H4 (cell line): Measurements from ENCODE around the gene KCNC2. TPM values are rescaled to one million over a fixed set of nuclear protein-coding genes. Genes with fewer than 3 reads are reported as not detected.

Experiments
- DNase-seq: peaks from one replicate; pipeline ENCODE4 v3.0.0-alpha.2; 2015; ENCODE audit warnings: low spot score
- total RNA-seq: library from RNA; depleted of rRNA; stranded (reverse); fragments of >200 nt; shearing (Covaris generic); gene quantifications from 2 replicates; pipeline ENCODE4 v1.2.3, GENCODE V29; 2014; rRNA removed

The KCNC2 gene
- total RNA-seq, 1 experiment from 2014 or later: not detected

GRCh38 chr12:75058228-75058627 is 151.4 kb downstream of the KCNC2 start:
- no peak for DNase-seq

GRCh38 chr12:75048767-75049166 is 160.9 kb downstream of the KCNC2 start:
- no peak for DNase-seq

GRCh38 chr12:75047885-75048525 is 161.6 kb downstream of the KCNC2 start:
- no peak for DNase-seq

- no peak for DNase-seq
Observed at GRCh38 chr12:75042125-75042524, 167.5 kb downstream of the KCNC2 start.

- no peak for DNase-seq
Observed at GRCh38 chr12:75041472-75041871, 168.2 kb downstream of the KCNC2 start.

GRCh38 chr12:75020068-75020557 is 189.5 kb downstream of the KCNC2 start:
- no peak for DNase-seq

- DNase-seq: peak; percentile 26
Observed at GRCh38 chr12:75011120-75011519, 198.5 kb downstream of the KCNC2 start.

GRCh38 chr12:75007133-75007532 is 202.5 kb downstream of the KCNC2 start:
- no peak for DNase-seq

GRCh38 chr12:75000120-75000519 is 209.5 kb downstream of the KCNC2 start:
- no peak for DNase-seq

- DNase-seq: no peak
Observed at GRCh38 chr12:74999474-74999873, 210.2 kb downstream of the KCNC2 start.

Other genes starting within 250 kb of the KCNC2 start
- 3.0 and 6.6 TPM in 2 replicates for gene CAPS2, start 120.5 kb upstream of the KCNC2 start, total RNA-seq
- gene GLIPR1L1, start 124.8 kb upstream of the KCNC2 start, total RNA-seq: not detected in 2 replicates
- 0.14 TPM in 1 of 2 replicates, not detected in the other for gene GLIPR1L2, start 181.2 kb upstream of the KCNC2 start, total RNA-seq